Esophagus squamous epithelium (tissue), 4 donors: Measurements from ENCODE around the gene TUBB1.

Experiments used
- CTCF ChIP-seq, 6 experiments: fragments of 450-650 bp in 4 of 6; fragments of 200-600 bp in 2 of 6; sonication (generic) in 2 of 6; IDR thresholded peaks; one replicate each; pipeline ENCODE4 v1.5.1; 2016 to 2019; ENCODE audit warnings: antibody characterized with exemption in 6 of 6, mild to moderate bottlenecking in 4 of 6, moderate library complexity in 4 of 6
- POLR2A ChIP-seq, 4 donors: fragments of 450-650 bp; IDR thresholded peaks; one replicate each; pipeline ENCODE4 v1.6.1; 2017; ENCODE audit warnings: antibody characterized with exemption in 4 of 4, mild to moderate bottlenecking in 4 of 4, moderate library complexity in 3 of 4

DNA sequence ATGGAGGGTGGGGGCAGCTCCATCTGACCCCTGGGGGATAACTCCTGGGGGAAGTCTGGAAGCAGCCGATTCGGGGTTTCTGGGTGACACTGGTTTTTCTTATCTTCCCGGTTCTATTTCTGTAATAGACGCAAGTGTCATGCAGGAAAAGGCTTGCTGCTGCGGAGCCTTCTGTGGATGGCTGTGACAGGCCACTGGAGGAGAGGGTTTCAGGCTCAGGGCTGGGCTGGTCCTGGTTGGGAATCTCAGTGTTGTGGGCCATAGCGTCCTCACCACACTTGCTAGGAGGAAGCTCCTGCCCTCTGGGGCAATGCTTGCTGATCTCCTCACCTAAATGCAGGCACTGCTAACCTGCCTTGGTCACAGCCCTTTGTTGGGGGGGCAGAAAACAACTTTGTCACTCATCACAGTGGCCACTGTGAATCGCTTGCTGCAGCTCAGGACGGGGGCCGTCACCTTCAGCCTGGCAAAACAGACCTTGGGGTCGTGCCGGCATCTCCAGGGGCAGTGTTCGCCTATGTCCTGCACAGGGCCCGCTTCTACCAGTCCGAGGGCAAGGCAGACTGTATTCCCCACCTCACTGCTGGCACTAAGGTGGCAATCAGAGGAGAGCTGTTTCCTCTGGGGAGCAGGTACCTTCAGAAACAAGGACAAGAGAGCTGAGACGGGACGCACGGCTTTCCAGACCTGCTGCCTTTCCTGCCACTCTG is 4.4 kb upstream of the TUBB1 start:
- TF ChIP-seq CTCF (IDR thresholded peaks at IDR 0.05) (no peak), POLR2A (IDR thresholded peaks at IDR 0.05) (no peak)
